K562 (cell line): ENCODE results near the gene ZBTB39. TPM values are rescaled to one million over a fixed set of nuclear protein-coding genes. Genes with fewer than 3 reads are reported as not detected.
A peak's percentile ranks its signal among the peaks of the same experiment; 100 is the strongest.

ENCODE experiments used
- BACH1 ChIP-seq: fragments of 200-800 bp; sonication (Bioruptor generic); IDR thresholded peaks from 2 replicates; pipeline ENCODE4 v1.6.1; 2016; ENCODE audit warnings: missing genetic modification characterization, missing compliant biosample characterization
- E2F3 ChIP-seq: fragments of 250-450 bp; sonication (Bioruptor Pico); IDR thresholded peaks from 2 replicates; pipeline ENCODE4 v1.4.0; 2020; ENCODE audit warnings: mild to moderate bottlenecking
- ELF1 ChIP-seq: fragments of 200-800 bp; sonication (Bioruptor generic); IDR thresholded peaks from 2 replicates; pipeline ENCODE4 v1.6.1; 2016; ENCODE audit warnings: missing genetic modification characterization, missing compliant biosample characterization
- HEY1 ChIP-seq: fragments of 250-450 bp; sonication (Bioruptor Pico); IDR thresholded peaks from 2 replicates; pipeline ENCODE4 v1.5.0; 2020; ENCODE audit warnings: mild to moderate bottlenecking, moderate library complexity, borderline replicate concordance
- KAT7 ChIP-seq: sonication (generic); formaldehyde crosslinking; IDR thresholded peaks from 2 replicates; pipeline ENCODE4 v1.8.0; 2022; ENCODE audit warnings: missing genetic modification reagents, mild to moderate bottlenecking, borderline replicate concordance
- POLR2H ChIP-seq: IDR thresholded peaks from 2 replicates; pipeline ENCODE4 v1.6.1; 2016; ENCODE audit warnings: missing genetic modification characterization, low read depth, mild to moderate bottlenecking, control low read depth, missing compliant biosample characterization, moderate library complexity
- RAD21 ChIP-seq, 2 experiments: fragments of 250-450 bp in 1 of 2; fragments of 450-650 bp in 1 of 2; sonication (Bioruptor Pico) in 1 of 2; formaldehyde crosslinking in 1 of 2; IDR thresholded peaks in 1 of 2; conservative IDR thresholded peaks in 1 of 2; 2 replicates each; pipeline versions ENCODE4 v1.4.0 to v1.8.0; 2020 to 2022; ENCODE audit warnings: mild to moderate bottlenecking in 2 of 2, moderate library complexity in 1 of 2
- RBM17 ChIP-seq: fragments of 200-400 bp; formaldehyde crosslinking; IDR thresholded peaks from 2 replicates; pipeline ENCODE4 v1.6.1; 2017; ENCODE audit warnings: low read depth, mild to moderate bottlenecking, low read length, borderline replicate concordance
- RBM25 ChIP-seq: fragments of 200-400 bp; formaldehyde crosslinking; IDR thresholded peaks from 2 replicates; pipeline ENCODE4 v1.6.1; 2018; ENCODE audit warnings: low read length, low read depth, moderate library complexity; ENCODE audit not compliant: severe bottlenecking
- SREBF1 ChIP-seq: fragments of 150-350 bp; IDR thresholded peaks from 2 replicates; pipeline ENCODE4 v1.6.1; 2014; ENCODE audit warnings: antibody characterized with exemption, low read depth, low read length, borderline replicate concordance
- TRIM28 ChIP-seq: fragments of 450-650 bp; IDR thresholded peaks from 2 replicates; pipeline ENCODE4 v1.6.1; 2017
- ZNF316 ChIP-seq: fragments of 450-650 bp; IDR thresholded peaks from 2 replicates; pipeline ENCODE4 v1.6.1; 2016
- ZNF324 ChIP-seq: fragments of 250-450 bp; sonication (Bioruptor Pico); IDR thresholded peaks from 2 replicates; pipeline ENCODE4 v1.4.0; 2020; ENCODE audit warnings: mild to moderate bottlenecking
- ZNF707 ChIP-seq: fragments of 250-450 bp; sonication (Bioruptor Pico); conservative IDR thresholded peaks from 2 replicates; pipeline ENCODE4 v1.8.0; 2022; ENCODE audit warnings: inconsistent platforms, mild to moderate bottlenecking, moderate library complexity
- ZNF79 ChIP-seq: fragments of 250-450 bp; sonication (Bioruptor Pico); IDR thresholded peaks from 2 replicates; pipeline ENCODE4 v1.4.0; 2020; ENCODE audit warnings: low read depth, mild to moderate bottlenecking, moderate library complexity
- polyA plus RNA-seq, 8 experiments: library from polyadenylated mRNA; depleted of rRNA in 4 of 8; stranded (reverse) in 5 of 8; unstranded in 3 of 8; fragments of >200 nt; fragmentation: Nextera tagmentation in 2 of 8; fragmentation: Illumina TruSeq in 1 of 8; extraction: Ambion mirVana in 2 of 8; extraction: Trizol in 1 of 8; gene quantifications; 2 replicates each; pipeline versions ENCODE4 v1.2.1 to v1.2.3, GENCODE V29; 2011 to 2014; ENCODE audit warnings: inconsistent platforms in 1 of 8, missing spikeins in 1 of 8
- total RNA-seq, 7 experiments: library from RNA; depleted of rRNA in 6 of 7; stranded (reverse); fragments of >200 nt in 6 of 7; fragmentation: Illumina TruSeq in 2 of 7; extraction: Trizol in 2 of 7; gene quantifications; 2 replicates each; pipeline versions ENCODE4 v1.2.1 to v1.2.3, GENCODE V29; 2011 to 2021; ENCODE audit warnings: low replicate concordance in 1 of 7
- TF ChIP-seq, protein P1 (sequence below): sonication (generic); formaldehyde crosslinking; IDR thresholded peaks from 2 replicates; pipeline ENCODE4 v1.8.0; 2023; ENCODE audit warnings: mild to moderate bottlenecking, missing genetic modification reagents
- TF ChIP-seq, protein P2 (sequence below): fragments of 450-650 bp; IDR thresholded peaks from 2 replicates; pipeline ENCODE4 v1.6.1; 2016; ENCODE audit warnings: low read depth
- TF ChIP-seq, protein P3 (sequence below): IDR thresholded peaks from 3 replicates; pipeline ENCODE4 v1.6.1; 2011; ENCODE audit warnings: borderline replicate concordance, mild to moderate bottlenecking; ENCODE audit not compliant: insufficient read length, insufficient read depth

The ZBTB39 gene
- total and polyA plus RNA-seq, 9 of the 15 experiments (the other 6 are each of a cell fraction or from before 2014, with no cell fraction given): 3.3 to 13.3 (median 8.6) TPM

DNA sequence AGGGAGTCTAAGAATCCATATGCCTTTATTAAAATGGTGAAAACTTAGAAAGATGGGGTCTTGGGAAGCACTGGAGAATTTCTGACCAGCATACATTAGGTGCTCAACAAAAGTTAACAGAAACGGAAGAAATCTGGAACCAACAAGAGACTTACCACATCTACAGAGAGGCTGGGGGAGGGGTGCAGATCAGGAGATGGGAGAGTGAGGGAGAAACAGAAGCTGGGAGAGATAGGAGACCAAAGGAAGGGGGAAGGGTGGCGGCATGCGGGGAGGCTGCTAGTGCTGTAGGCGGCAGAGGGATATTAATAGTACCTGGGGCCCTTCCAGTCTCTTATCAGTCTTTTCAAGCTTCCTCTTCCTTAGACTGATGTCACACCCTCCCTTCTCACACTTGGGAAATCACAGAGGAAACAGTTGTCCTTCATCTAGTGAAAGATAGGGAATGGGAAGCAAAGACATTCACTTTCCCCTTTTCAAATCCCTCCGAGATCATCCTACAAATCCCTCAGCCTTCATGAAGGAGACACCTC, 18.1 kb downstream of the ZBTB39 start (continued):
- TF ChIP-seq, protein P1, sequence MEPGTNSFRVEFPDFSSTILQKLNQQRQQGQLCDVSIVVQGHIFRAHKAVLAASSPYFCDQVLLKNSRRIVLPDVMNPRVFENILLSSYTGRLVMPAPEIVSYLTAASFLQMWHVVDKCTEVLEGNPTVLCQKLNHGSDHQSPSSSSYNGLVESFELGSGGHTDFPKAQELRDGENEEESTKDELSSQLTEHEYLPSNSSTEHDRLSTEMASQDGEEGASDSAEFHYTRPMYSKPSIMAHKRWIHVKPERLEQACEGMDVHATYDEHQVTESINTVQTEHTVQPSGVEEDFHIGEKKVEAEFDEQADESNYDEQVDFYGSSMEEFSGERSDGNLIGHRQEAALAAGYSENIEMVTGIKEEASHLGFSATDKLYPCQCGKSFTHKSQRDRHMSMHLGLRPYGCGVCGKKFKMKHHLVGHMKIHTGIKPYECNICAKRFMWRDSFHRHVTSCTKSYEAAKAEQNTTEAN (CRISPR knock-in tag): no peak
- TF ChIP-seq ELF1 (tag) (no peak), SREBF1 (peak; percentile 84; the same call in 1 of the 2 replicates), E2F3 (CRISPR knock-in tag) (0 out of 2 replicates have a peak, but pooled peaks have one; percentile 39), HEY1 (no peak), KAT7 (CRISPR knock-in tag) (no peak), ZNF324 (CRISPR knock-in tag) (no peak), ZNF316 (peak; percentile 75), RBM17 (no peak), ZNF79 (CRISPR knock-in tag) (peak; percentile 97), TRIM28 (peak; percentile 93), RAD21 (CRISPR knock-in tag; conservative IDR thresholded peaks at IDR 0.05 in 1 of 2, IDR thresholded peaks at IDR 0.05 in 1 of 2) (peak; percentile 33 to 40), BACH1 (tag) (peak; percentile 35; the same call in 1 of the 2 replicates), RBM25 (peak; percentile 49), ZNF707 (CRISPR knock-in tag) (no peak), POLR2H (tag) (no peak)
- TF ChIP-seq, protein P2, sequence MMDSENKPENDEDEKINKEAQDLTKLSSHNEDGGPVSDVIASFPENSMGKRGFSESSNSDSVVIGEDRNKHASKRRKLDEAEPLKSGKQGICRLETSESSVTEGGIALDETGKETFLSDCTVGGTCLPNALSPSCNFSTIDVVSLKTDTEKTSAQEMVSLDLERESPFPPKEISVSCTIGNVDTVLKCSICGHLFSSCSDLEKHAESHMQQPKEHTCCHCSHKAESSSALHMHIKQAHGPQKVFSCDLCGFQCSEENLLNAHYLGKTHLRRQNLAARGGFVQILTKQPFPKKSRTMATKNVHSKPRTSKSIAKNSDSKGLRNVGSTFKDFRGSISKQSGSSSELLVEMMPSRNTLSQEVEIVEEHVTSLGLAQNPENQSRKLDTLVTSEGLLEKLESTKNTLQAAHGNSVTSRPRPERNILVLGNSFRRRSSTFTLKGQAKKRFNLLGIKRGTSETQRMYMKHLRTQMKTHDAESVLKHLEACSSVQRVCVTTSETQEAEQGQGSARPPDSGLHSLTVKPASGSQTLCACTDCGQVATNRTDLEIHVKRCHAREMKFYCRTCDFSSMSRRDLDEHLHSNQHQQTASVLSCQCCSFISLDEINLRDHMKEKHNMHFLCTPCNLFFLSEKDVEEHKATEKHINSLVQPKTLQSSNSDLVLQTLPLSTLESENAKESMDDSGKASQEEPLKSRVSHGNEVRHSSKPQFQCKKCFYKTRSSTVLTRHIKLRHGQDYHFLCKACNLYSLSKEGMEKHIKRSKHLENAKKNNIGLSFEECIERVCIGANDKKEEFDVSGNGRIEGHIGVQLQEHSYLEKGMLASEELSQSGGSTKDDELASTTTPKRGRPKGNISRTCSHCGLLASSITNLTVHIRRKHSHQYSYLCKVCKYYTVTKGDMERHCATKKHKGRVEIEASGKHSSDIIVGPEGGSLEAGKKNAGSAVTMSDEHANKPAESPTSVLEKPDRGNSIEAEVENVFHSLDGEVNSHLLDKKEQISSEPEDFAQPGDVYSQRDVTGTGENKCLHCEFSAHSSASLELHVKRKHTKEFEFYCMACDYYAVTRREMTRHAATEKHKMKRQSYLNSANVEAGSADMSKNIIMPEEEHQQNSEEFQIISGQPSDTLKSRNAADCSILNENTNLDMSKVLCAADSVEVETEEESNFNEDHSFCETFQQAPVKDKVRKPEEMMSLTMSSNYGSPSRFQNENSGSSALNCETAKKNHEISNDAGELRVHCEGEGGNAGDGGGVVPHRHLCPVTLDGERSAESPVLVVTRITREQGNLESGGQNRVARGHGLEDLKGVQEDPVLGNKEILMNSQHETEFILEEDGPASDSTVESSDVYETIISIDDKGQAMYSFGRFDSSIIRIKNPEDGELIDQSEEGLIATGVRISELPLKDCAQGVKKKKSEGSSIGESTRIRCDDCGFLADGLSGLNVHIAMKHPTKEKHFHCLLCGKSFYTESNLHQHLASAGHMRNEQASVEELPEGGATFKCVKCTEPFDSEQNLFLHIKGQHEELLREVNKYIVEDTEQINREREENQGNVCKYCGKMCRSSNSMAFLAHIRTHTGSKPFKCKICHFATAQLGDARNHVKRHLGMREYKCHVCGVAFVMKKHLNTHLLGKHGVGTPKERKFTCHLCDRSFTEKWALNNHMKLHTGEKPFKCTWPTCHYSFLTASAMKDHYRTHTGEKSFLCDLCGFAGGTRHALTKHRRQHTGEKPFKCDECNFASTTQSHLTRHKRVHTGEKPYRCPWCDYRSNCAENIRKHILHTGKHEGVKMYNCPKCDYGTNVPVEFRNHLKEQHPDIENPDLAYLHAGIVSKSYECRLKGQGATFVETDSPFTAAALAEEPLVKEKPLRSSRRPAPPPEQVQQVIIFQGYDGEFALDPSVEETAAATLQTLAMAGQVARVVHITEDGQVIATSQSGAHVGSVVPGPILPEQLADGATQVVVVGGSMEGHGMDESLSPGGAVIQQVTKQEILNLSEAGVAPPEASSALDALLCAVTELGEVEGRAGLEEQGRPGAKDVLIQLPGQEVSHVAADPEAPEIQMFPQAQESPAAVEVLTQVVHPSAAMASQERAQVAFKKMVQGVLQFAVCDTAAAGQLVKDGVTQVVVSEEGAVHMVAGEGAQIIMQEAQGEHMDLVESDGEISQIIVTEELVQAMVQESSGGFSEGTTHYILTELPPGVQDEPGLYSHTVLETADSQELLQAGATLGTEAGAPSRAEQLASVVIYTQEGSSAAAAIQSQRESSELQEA: no peak
- TF ChIP-seq, protein P3, sequence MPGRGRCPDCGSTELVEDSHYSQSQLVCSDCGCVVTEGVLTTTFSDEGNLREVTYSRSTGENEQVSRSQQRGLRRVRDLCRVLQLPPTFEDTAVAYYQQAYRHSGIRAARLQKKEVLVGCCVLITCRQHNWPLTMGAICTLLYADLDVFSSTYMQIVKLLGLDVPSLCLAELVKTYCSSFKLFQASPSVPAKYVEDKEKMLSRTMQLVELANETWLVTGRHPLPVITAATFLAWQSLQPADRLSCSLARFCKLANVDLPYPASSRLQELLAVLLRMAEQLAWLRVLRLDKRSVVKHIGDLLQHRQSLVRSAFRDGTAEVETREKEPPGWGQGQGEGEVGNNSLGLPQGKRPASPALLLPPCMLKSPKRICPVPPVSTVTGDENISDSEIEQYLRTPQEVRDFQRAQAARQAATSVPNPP: no peak
